ENCODE measurements around the gene PROZ.

- no peak for TF ChIP-seq CTCF (IDR thresholded peaks at IDR 0.05 in 2 of 3, conservative IDR thresholded peaks at IDR 0.05 in 1 of 3; ENCODE audit: borderline replicate concordance in 1 of 3, insufficient read depth in 1 of 3, low read depth in 2 of 3, low read length in 2 of 3)
- no peak for TF ChIP-seq EZH2phosphoT487 (IDR thresholded peaks at IDR 0.05; ENCODE audit: borderline replicate concordance)
- no peak for TF ChIP-seq ELF1 (IDR thresholded peaks at IDR 0.05; ENCODE audit: borderline replicate concordance, low read depth)
- TF ChIP-seq SP1 (IDR thresholded peaks at IDR 0.05; ENCODE audit: low read depth) = no peak
- TF ChIP-seq POLR2AphosphoS5 (IDR thresholded peaks at IDR 0.05; ENCODE audit: low read depth, low read length) = no peak
- no peak for TF ChIP-seq CBX3 (IDR thresholded peaks at IDR 0.05; ENCODE audit: low read depth)
Observed at GRCh38 chr13:113182046-113182445, 23.6 kb downstream of the PROZ start.

All from HCT116 (cell line).